Astrocyte of the spinal cord (primary cell): ENCODE data around the gene ZBTB8B.
"Not testable (repeated sequence)": the region's sequence is repeated elsewhere in the genome, so short reads cannot be mapped to it uniquely, and the experiment has no call there.

Experiments used
- DNase-seq: peaks from one replicate; pipeline ENCODE4 v3.0.0; 2011; ENCODE audit warnings: low read depth, low spot score
- H3K4me3 ChIP-seq: 2 replicates; pipeline ENCODE4 v1.5.1; 2011; ENCODE audit warnings: low read depth, mild to moderate bottlenecking, low read length, moderate library complexity
- CTCF ChIP-seq: IDR thresholded peaks from 2 replicates; pipeline ENCODE4 v1.5.1; 2012; ENCODE audit warnings: low read depth, mild to moderate bottlenecking, low read length, inconsistent platforms
- in situ Hi-C: cut with HindIII; loops from 2 replicates; pipeline ENCODE4 v1.10.0; 2017; ENCODE audit warnings: low sequenced_read_pairs

The ZBTB8B gene

GRCh38 chr1:32464716-32465577, at the start of gene ZBTB8B:
ZBTB8B (plus strand) TSS chr1:32465072; CDS start chr1:32470625, 5,553 bp downstream.
- in situ Hi-C loops = no loop called here
- no peak for TF ChIP-seq CTCF
- peak; percentile 68 for DNase-seq
- H3K4me3 ChIP-seq = peak within 1 kb of the TSS; percentile 52

DNA sequence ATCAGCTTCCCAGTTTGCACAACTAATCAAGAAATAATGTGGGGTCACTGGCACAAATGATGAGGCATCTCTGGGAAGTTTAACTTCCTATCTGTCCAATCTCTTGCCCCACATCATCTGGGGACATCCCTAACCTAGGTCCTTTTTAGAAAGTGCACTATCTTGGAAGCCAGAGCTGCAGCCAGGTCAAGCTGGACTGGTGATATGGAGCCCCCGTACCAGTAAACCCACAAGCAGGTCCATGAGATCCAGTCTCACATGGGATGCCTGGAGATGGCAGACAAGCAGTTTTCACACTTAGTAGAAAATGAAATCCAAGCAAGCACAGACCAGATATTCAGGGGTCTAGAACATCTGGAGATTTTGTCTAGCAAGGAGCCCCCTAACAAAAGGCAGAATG, 43.1 kb upstream of the ZBTB8B start:
- DNase-seq = no peak
- H3K4me3 ChIP-seq = no peak overlapping the region
- no peak for TF ChIP-seq CTCF
- in situ Hi-C loops = no loop called here

- TF ChIP-seq CTCF = no peak
- DNase-seq = no peak
- H3K4me3 ChIP-seq = peak overlapping the region; percentile 10
- in situ Hi-C loops = no loop called here
Measured at GRCh38 chr1:32426489-32427255, 38.2 kb upstream of the ZBTB8B start.

DNA sequence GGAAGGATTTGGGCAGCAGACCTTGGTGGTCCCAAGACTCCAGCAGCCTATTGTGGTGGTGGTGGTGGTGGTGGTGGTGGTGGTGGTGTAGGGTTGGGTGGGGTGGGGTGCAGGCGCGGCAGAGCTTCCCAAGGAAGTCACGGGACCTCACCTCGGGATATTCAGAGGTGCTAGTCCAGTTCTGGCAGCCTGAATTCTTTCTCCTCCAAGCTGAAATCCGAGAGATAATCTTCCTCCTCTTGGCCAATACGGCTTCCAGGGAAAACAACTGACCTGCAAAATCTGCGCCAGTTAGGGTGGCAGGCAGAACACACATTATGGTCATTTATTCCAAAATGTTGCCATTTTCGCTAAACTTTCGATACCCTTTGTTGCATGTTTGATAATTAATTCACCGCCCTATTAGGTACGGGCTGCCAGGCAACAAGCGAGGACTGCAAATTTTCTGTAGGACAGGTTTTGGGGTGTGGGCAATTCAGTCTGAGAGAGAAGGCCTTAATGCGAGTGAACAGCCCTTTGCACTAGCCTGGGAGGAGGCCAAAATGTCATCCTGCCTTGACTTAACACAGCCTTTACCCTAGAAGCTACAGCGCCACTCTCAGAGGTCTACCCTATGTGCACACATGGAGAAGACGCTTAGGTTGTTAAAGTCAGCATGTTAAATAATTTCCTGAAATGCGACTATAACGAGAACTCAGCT, 37.5 kb upstream of the ZBTB8B start:
- DNase-seq = no peak
- in situ Hi-C loops = no loop called here
- no peak for TF ChIP-seq CTCF
- H3K4me3 ChIP-seq = no peak overlapping the region

- in situ Hi-C loops = no loop called here
- DNase-seq = no peak
- no peak overlapping the region for H3K4me3 ChIP-seq
- no peak for TF ChIP-seq CTCF
Measured at GRCh38 chr1:32431736-32432400, 33.0 kb upstream of the ZBTB8B start.

GRCh38 chr1:32438136-32438535, 26.7 kb upstream of the ZBTB8B start:
- DNase-seq = no peak
- in situ Hi-C loops = no loop called here
- no peak overlapping the region for H3K4me3 ChIP-seq
- no peak for TF ChIP-seq CTCF

DNA sequence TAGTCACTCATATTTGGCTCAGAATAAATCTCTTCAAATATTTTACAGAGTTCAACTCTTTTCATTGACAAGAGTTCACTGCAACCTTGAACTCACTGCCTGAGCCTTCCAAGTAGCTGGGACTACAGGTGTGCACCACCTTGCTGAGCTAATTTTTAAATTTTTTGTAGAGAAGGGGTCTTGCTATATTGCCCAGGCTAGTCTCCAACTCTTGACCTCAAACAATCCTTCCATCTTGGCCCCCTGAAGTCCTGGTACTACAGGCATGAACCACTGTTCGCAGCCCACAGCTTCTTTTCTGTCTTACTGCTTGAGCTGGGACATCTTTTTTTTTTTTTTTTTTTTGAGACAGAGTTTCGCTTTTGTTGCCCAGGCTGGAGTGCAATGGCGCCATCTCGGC, 26.1 kb upstream of the ZBTB8B start:
- DNase-seq, in situ Hi-C loops, H3K4me3 ChIP-seq: not testable (repeated sequence)

- H3K4me3 ChIP-seq, in situ Hi-C loops, DNase-seq: not testable (repeated sequence)
Measured at GRCh38 chr1:32441467-32441866, 23.4 kb upstream of the ZBTB8B start.
